A549 (cell line): Measurements from ENCODE around the gene RRAS.

Experiments
- CHD4 ChIP-seq: fragments of 200-600 bp; sonication (generic); IDR thresholded peaks from 2 replicates; pipeline ENCODE4 v1.6.1; 2016; ENCODE audit warnings: antibody characterized with exemption, mild to moderate bottlenecking, borderline replicate concordance
- GATA3 ChIP-seq: IDR thresholded peaks from 2 replicates; pipeline ENCODE4 v1.6.1; 2012; ENCODE audit warnings: borderline replicate concordance
- MAZ ChIP-seq: fragments of 150-350 bp; IDR thresholded peaks from 2 replicates; pipeline ENCODE4 v1.6.1; 2014; ENCODE audit warnings: antibody characterized with exemption, low read depth, low read length, borderline replicate concordance
- NR3C1 ChIP-seq: fragments of >200 bp; sonication (Bioruptor Twin); formaldehyde crosslinking; IDR thresholded peaks from 3 replicates; pipeline ENCODE4 v1.6.1; 2017
- PHF8 ChIP-seq: fragments of 200-600 bp; sonication (generic); IDR thresholded peaks from 2 replicates; pipeline ENCODE4 v1.6.1; 2016; ENCODE audit warnings: low read depth, mild to moderate bottlenecking, antibody characterized with exemption, moderate library complexity, borderline replicate concordance
- POLR2A ChIP-seq: IDR thresholded peaks from 2 replicates; pipeline ENCODE4 v1.6.1; 2012; ENCODE audit warnings: mild to moderate bottlenecking, low read length
- POLR2AphosphoS2 ChIP-seq: conservative IDR thresholded peaks from 2 replicates; pipeline ENCODE4 v1.6.1; 2012; ENCODE audit warnings: low read length, improper control_type of control experiment, inconsistent platforms
- RAD21 ChIP-seq, 2 experiments: fragments of >200 bp in 1 of 2; sonication (Bioruptor Twin) in 1 of 2; formaldehyde crosslinking in 1 of 2; IDR thresholded peaks in 1 of 2; conservative IDR thresholded peaks in 1 of 2; 2 replicates in 1 of 2; 3 replicates in 1 of 2; pipeline ENCODE4 v1.6.1; 2012 to 2018; ENCODE audit warnings: inconsistent platforms in 1 of 2
- RNF2 ChIP-seq: fragments of 200-600 bp; sonication (generic); IDR thresholded peaks from 2 replicates; pipeline ENCODE4 v1.6.1; 2016; ENCODE audit warnings: low read depth, mild to moderate bottlenecking, antibody characterized with exemption, moderate library complexity, borderline replicate concordance
- TF ChIP-seq, protein P1 (sequence below): fragments of 450-650 bp; IDR thresholded peaks from 2 replicates; pipeline ENCODE4 v1.6.1; 2014; ENCODE audit warnings: antibody characterized with exemption
- TF ChIP-seq, protein P2 (sequence below): fragments of >200 bp; sonication (Bioruptor Twin); formaldehyde crosslinking; IDR thresholded peaks from 3 replicates; pipeline ENCODE4 v1.5.1; 2016
- TF ChIP-seq, protein P3 (sequence below): IDR thresholded peaks from 2 replicates; pipeline ENCODE4 v1.6.1; 2012
- TF ChIP-seq, protein P4 (sequence below): fragments of 150-350 bp; IDR thresholded peaks from 2 replicates; pipeline ENCODE4 v1.6.1; 2014; ENCODE audit warnings: low read depth, mild to moderate bottlenecking, low read length
- TF ChIP-seq, protein P5 (sequence below): fragments of >200 bp; sonication (Bioruptor Twin); formaldehyde crosslinking; IDR thresholded peaks from 2 replicates; pipeline ENCODE4 v1.6.1; 2016

DNA sequence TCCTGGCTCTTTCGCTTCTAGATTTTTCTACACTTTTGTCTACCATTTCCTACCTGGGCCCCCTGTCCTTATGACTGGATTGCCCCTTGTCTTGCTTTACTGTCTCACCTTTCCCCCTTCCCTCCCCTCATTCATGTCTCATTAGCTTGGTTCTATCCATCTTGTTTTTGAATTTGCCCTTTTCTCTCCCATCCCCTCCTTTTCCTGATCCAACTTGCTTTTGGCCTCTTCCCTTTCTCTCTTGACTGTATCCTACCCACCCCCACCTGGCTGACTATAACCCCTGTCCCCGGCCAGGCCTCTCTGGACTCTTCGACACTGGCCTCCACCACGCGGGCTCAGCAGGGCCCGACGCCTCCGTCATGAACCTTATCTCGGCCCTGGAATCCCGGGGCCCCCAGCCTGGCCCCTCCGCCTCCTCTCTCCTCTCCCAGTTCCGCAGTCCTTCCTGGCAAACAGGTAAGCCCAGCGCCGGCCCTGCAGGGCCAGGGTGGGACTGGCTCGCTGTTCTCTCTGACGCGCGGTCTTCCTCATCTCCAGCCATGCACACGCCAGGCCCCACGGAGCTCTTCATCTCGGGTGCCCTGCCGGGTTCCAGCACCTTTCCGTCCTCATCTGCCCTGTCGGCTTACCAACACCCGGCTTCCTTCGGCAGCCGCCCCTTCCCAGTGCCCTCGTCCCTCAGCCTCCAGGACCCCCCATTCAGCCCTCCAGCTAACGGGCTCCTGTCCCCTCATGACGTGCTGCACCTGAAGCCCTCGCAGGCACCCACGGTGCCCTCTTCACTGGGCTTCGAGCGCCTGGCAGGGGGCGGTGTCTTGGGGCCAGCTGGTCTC is 45.6 kb downstream of the RRAS start:
- TF ChIP-seq POLR2A (no peak), GATA3 (no peak), PHF8 (no peak), MAZ (no peak), RNF2 (no peak), CHD4 (no peak), RAD21 (conservative IDR thresholded peaks at IDR 0.05 in 1 of 2, IDR thresholded peaks at IDR 0.05 in 1 of 2) (no peak), POLR2AphosphoS2 (no peak), NR3C1 (no peak)
- TF ChIP-seq, protein P1, sequence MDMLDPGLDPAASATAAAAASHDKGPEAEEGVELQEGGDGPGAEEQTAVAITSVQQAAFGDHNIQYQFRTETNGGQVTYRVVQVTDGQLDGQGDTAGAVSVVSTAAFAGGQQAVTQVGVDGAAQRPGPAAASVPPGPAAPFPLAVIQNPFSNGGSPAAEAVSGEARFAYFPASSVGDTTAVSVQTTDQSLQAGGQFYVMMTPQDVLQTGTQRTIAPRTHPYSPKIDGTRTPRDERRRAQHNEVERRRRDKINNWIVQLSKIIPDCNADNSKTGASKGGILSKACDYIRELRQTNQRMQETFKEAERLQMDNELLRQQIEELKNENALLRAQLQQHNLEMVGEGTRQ: no peak
- TF ChIP-seq, protein P2, sequence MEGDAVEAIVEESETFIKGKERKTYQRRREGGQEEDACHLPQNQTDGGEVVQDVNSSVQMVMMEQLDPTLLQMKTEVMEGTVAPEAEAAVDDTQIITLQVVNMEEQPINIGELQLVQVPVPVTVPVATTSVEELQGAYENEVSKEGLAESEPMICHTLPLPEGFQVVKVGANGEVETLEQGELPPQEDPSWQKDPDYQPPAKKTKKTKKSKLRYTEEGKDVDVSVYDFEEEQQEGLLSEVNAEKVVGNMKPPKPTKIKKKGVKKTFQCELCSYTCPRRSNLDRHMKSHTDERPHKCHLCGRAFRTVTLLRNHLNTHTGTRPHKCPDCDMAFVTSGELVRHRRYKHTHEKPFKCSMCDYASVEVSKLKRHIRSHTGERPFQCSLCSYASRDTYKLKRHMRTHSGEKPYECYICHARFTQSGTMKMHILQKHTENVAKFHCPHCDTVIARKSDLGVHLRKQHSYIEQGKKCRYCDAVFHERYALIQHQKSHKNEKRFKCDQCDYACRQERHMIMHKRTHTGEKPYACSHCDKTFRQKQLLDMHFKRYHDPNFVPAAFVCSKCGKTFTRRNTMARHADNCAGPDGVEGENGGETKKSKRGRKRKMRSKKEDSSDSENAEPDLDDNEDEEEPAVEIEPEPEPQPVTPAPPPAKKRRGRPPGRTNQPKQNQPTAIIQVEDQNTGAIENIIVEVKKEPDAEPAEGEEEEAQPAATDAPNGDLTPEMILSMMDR: no peak
- TF ChIP-seq, protein P3, sequence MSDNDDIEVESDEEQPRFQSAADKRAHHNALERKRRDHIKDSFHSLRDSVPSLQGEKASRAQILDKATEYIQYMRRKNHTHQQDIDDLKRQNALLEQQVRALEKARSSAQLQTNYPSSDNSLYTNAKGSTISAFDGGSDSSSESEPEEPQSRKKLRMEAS: no peak
- TF ChIP-seq, protein P4, sequence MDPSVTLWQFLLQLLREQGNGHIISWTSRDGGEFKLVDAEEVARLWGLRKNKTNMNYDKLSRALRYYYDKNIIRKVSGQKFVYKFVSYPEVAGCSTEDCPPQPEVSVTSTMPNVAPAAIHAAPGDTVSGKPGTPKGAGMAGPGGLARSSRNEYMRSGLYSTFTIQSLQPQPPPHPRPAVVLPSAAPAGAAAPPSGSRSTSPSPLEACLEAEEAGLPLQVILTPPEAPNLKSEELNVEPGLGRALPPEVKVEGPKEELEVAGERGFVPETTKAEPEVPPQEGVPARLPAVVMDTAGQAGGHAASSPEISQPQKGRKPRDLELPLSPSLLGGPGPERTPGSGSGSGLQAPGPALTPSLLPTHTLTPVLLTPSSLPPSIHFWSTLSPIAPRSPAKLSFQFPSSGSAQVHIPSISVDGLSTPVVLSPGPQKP: no peak
- TF ChIP-seq, protein P5, sequence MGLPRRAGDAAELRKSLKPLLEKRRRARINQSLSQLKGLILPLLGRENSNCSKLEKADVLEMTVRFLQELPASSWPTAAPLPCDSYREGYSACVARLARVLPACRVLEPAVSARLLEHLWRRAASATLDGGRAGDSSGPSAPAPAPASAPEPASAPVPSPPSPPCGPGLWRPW: no peak
